ENCODE data around the gene PHPT1. TPM values are rescaled to one million over a fixed set of nuclear protein-coding genes. Genes with fewer than 3 reads are reported as not detected.
"Not testable (repeated sequence)": the region's sequence is repeated elsewhere in the genome, so short reads cannot be mapped to it uniquely, and the experiment has no call there.

The PHPT1 gene
- total RNA-seq (ENCODE audit: insufficient read depth, low replicate concordance): 49.1 TPM

- peak; percentile 99 for DNase-seq (ENCODE audit: low spot score)
Measured at GRCh38 chr9:136849038-136849959, at the start of gene PHPT1. TSS of gene PHPT1 (plus strand) at chr9:136849409. CDS start at chr9:136849431, 22 bp downstream.

DNA sequence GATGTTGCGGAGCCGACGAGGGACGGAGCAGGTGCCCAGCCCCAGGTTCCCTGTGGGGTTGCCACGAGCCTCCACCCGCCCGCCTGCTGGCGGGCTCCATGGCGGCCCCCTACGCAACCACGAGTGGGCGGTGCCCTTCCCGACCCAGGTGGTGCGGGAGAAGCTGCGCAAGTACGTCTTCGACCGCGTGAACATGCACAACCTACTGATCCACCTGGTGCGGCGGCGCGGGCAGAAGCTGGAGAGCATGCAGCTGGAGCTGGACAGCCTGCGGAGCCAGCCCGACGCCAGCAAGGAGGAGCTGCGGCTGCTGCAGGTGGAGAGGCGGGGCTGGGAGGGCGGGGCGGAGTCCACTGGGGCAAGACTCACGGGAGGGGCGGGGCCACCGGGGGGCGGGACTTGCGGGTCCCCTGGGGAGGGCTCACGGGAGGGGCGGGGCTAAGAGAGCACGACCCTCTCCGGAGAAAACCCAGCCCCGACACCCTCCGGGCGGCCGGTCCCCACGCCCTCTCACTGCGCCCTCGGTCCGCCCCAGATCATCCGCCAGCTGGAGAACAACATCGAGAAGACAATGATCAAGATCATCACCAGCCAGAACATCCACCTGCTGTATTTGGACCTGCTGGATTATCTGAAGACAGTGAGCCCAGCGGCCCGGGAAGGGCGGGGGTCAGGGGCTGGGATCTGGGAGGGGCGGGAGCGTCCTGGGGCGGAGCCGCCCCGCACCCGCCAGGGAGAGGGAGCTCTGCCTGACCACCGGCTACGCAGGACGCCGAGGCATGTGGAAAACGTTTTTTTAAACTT, 49.2 kb upstream of the PHPT1 start:
- peak; percentile 83 for DNase-seq (ENCODE audit: low spot score)

- no peak for DNase-seq (ENCODE audit: low spot score)
Measured at GRCh38 chr9:136802321-136802720, 46.9 kb upstream of the PHPT1 start.

DNA sequence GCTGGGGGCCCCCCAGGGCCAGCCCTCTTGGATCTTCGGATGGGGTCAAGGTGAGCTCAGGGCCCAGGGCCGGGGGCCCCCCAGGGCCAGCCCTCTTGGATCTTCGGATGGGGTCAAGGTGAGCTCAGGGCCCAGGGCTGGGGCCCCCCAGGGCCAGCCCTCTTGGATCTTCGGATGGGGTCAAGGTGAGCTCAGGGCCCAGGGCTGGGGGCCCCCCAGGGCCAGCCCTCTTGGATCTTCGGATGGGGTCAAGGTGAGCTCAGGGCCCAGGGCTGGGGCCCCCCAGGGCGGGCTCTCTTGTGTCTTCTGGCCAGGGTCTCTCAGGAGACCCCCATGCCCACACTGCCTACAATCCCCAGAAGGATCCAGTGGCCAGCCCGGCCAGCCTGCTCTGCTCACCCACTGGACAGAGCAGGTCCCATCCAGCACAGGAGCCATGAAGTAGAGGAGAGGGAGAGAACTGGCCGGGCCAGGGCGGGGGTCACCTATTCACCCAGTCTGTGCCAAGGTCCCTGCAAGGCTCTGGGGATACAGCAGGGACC, 46.1 kb upstream of the PHPT1 start:
- not testable (repeated sequence) for DNase-seq (ENCODE audit: low spot score)

GRCh38 chr9:136803551-136804508, 45.4 kb upstream of the PHPT1 start:
- no peak for DNase-seq (ENCODE audit: low spot score)

DNA sequence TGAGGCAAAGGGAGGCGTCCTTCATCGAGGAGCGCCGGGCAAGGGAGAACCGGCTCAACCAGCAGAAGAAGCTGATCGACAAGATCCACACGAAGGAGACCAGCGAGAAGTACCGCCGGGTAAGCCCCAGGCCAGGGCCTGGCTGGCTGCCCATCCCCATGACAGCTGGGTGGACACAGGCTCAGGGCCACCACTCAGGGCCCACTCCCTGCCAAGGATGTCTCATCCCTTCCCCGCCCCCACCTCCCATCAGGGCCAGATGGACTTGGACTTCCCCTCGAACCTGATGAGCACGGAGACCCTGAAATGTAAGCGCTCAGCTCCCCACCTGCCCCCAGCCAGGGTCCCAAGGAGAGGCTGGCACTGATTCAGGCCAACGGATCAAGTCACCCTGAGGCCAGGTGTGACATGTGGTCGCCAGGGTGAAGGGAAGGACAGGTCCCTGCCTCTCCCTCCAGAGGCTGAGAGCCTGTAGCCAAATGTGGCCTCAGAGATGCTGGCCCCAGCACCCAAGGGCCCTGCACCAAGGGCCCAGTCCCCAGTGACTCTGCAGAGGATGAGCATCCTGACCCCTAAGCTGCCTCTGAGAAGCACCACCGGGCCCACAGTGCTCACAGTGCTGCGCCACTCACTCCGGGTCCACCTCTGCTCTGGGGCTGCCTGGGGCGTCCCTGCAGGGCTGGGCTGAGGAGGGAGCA, 44.6 kb upstream of the PHPT1 start:
- DNase-seq (ENCODE audit: low spot score): no peak

DNA sequence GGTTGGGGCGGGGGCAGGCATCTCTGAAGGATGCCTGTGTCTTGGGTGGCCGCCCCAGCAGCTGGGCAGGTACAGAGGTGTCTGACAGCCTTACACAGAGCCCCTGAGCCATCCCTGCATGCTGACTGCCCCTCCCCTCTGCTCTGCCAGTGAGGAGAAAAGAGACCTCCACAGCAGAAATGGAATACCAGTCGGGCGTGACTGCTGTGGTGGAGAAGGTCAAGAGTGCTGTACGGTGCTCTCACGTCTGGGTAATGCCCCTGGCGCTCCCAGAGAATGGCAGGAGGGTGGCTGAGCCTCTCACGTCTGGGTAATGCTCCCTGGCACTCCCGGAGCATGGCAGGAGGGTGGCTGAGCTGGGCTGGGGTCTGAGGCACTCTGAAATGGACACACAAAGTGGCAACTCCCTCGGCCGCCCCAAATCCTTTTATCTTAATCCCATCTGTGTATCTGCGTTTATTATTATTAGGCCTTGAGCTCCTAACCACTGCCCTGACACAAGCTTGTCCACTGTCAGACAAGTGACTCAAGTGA, 43.9 kb upstream of the PHPT1 start:
- no peak for DNase-seq (ENCODE audit: low spot score)

- no peak for DNase-seq (ENCODE audit: low spot score)
Measured at GRCh38 chr9:136806067-136806466, 43.1 kb upstream of the PHPT1 start.

GRCh38 chr9:136806631-136807201, 42.5 kb upstream of the PHPT1 start:
- DNase-seq (ENCODE audit: low spot score): no peak

DNA sequence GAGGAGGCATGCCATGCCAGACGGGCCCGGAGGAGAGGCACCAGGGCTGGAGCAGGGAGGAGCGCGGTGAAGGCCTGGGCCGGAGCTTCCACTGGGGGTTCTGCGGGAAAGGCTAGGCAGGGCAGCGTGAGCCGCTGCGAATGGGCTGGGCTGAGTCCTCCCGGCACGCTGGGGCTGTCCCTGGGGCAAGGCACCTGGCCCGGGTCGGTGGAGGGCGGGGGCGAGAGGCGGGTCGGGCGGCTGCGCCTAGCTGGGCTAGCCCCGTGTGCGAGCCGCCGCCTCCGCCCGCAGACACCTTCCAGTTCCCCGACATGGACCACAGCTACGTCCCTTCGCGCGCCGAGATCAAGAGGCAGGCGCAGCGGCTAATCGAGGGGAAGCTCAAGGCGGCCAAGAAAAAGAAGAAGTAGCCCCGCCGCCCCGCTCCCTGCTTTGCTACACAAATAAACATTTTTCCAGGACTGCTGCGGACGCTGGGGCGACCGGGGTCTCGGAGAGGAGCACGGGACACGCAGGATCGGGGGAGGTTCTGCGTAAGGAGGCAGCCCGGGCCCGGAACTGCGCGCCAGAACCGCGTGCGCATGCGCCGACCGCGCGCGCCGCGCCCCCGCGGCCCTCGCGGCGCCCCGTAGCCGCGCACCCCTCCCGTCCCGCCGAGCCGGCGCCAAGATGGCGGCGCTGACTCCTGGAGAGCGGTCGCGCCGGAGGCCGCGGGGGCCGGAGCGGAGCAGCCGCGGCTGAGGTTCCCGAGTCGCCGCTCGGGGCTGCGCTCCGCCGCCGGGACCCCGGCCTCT, 41.7 kb upstream of the PHPT1 start, which contains the start of gene RABL6:
Gene RABL6, plus strand, starts transcription at position 668 of the 794 bp plus-strand sequence. CDS start 249 bp downstream, outside the sequence.
- DNase-seq (ENCODE audit: low spot score): peak; percentile 80

GRCh38 chr9:136808075-136808805, 41.0 kb upstream of the PHPT1 start:
- no peak for DNase-seq (ENCODE audit: low spot score)

GRCh38 chr9:136808806-136809158, 40.4 kb upstream of the PHPT1 start:
- peak; percentile 53 for DNase-seq (ENCODE audit: low spot score)

- no peak for DNase-seq (ENCODE audit: low spot score)
Measured at GRCh38 chr9:136814725-136815421, 34.3 kb upstream of the PHPT1 start.

DNA sequence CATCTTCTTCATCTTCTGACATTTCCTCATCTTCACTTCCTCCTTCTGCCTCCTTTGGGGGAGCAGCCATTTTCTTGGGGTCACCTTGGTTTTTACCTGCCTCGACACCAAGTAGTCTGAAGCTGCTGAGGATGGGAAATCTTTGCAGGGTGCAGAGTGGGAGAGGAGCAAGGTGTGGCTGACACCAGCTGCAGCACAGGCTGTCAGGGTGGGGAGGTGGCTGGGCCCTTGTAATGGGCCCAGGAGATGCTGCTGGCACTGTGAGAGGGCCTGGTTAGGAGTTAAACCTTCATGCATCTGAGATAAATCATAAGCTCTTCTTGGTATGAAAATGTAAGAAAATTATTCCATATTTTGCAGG, 33.8 kb upstream of the PHPT1 start:
- DNase-seq (ENCODE audit: low spot score): no peak

- DNase-seq (ENCODE audit: low spot score): peak; percentile 33
Measured at GRCh38 chr9:136820971-136821825, 28.0 kb upstream of the PHPT1 start.

DNA sequence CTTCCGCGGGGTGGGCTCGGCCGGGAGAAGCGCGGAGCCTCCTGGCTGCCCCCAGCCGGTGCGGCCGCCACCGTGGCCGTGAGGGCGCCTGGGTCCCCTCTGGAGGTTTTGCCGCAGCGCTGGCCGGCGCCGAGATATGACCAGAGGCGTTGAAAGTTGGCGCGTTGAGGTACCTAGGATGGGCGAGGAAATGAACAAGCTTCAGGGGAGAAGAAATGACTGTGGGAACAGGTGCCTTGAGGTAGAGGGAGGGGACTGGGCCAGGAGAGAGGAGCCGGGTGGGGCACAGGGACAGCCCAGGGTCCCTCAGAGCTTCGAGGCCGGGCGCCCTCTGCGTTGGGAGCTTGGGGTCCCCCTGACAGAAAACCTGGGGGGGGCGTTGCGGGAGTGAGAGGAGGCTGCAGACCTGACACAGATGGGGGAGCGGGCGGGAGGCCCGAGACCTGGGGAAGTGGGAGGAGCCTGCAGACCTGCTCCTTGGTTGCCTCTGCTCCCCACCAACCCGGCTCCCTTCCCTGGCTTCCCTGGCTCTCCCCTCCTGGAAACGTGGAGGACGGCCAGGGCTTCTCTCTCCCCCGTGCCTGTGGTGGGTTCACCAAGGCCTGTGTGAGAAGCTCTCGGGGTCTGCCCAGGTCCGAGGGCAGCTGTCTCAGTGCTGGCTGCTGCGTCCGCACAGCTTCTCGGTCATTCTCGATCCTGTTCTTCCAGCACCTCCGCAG, 27.2 kb upstream of the PHPT1 start:
- DNase-seq (ENCODE audit: low spot score): no peak
